ENCODE data around the gene OLFM1. TPM values are rescaled to one million over a fixed set of nuclear protein-coding genes. Genes with fewer than 3 reads are reported as not detected.

The OLFM1 gene
- polyA plus RNA-seq, 1 experiment, result 1.5 TPM

DNA sequence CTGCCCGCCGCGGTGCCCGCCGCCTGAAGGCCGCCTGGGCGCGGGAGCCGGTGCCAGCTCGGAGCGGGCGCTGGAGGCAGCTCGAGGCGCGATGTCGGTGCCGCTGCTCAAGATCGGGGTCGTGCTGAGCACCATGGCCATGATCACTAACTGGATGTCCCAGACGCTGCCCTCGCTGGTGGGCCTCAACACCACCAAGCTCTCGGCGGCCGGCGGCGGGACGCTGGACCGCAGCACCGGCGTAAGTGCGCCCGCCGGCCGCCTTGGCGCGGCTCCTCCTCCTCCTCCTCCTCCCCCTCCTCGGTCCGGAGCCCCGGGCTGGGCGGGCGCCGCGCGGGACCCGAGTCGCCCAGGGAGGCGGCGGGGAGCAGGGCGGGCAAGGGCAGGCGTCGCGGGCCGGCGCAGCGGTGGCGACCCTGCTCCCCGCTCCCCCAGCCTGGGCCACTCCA lies 455 bp downstream of the OLFM1 start:
- TF ChIP-seq, protein P1, sequence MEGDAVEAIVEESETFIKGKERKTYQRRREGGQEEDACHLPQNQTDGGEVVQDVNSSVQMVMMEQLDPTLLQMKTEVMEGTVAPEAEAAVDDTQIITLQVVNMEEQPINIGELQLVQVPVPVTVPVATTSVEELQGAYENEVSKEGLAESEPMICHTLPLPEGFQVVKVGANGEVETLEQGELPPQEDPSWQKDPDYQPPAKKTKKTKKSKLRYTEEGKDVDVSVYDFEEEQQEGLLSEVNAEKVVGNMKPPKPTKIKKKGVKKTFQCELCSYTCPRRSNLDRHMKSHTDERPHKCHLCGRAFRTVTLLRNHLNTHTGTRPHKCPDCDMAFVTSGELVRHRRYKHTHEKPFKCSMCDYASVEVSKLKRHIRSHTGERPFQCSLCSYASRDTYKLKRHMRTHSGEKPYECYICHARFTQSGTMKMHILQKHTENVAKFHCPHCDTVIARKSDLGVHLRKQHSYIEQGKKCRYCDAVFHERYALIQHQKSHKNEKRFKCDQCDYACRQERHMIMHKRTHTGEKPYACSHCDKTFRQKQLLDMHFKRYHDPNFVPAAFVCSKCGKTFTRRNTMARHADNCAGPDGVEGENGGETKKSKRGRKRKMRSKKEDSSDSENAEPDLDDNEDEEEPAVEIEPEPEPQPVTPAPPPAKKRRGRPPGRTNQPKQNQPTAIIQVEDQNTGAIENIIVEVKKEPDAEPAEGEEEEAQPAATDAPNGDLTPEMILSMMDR (IDR thresholded peaks at IDR 0.05; ENCODE audit: insufficient read depth, low read depth, low read length), result no peak
- H3K4me3 ChIP-seq (ENCODE audit: low read depth, low read length), result no peak overlapping the region; the same call in 1 of the 2 replicates
- DNase-seq (ENCODE audit: low read depth), result no peak
- CTCF ChIA-PET, result no interaction called here
- POLR2A ChIA-PET, result no interaction called here
- no peaks in the 10 kb centered on the region for H3K36me3 ChIP-seq (ENCODE audit: control insufficient read depth, insufficient read depth, low read length)
- H3K27me3 ChIP-seq (ENCODE audit: control insufficient read depth, insufficient read depth, low read length), result peaks cover 21% of the 10 kb centered on the region

DNA sequence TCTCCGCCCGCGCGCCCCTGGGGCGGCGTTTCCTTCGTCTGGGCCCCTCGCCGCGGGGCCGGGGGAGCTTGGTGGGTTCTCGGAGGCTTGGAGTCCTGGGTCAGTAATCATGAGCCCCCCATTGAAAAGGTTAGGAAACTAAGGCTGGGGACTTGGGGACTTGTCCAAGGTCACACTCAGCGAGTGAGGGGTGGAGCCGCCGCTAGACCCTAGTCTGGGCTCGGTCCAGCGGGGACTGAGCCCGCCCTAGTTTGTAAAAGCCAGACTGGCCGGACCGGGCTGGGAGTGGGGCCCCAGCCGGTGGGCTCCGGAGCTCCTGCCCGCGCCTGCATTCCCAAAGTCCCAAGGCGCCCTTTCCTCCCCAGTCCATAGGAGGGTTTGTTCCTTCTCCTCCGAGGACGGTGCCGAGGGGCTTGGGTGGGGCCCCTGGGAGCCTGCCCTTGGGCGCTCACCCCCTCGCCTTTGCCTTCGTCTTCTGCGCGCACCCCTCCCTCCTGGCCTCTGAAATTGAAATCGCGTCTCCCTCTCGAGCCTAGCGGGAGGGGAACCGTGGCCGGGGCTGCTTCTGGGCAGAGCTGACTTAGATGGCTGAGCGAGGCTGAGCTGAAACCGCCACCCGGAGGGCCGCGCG lies 995 bp downstream of the OLFM1 start:
- Histone ChIP-seq H3K4me3 (ENCODE audit: low read depth, low read length) (no peak overlapping the region), H3K36me3 (ENCODE audit: control insufficient read depth, insufficient read depth, low read length) (no peaks in the 10 kb centered on the region), H3K27me3 (ENCODE audit: control insufficient read depth, insufficient read depth, low read length) (peaks cover 21% of the 10 kb centered on the region)
- ChIA-PET CTCF (no interaction called here), POLR2A (no interaction called here)
- no peak for DNase-seq (ENCODE audit: low read depth)
- TF ChIP-seq, protein P1 (IDR thresholded peaks at IDR 0.05; ENCODE audit: insufficient read depth, low read depth, low read length), result no peak

DNA sequence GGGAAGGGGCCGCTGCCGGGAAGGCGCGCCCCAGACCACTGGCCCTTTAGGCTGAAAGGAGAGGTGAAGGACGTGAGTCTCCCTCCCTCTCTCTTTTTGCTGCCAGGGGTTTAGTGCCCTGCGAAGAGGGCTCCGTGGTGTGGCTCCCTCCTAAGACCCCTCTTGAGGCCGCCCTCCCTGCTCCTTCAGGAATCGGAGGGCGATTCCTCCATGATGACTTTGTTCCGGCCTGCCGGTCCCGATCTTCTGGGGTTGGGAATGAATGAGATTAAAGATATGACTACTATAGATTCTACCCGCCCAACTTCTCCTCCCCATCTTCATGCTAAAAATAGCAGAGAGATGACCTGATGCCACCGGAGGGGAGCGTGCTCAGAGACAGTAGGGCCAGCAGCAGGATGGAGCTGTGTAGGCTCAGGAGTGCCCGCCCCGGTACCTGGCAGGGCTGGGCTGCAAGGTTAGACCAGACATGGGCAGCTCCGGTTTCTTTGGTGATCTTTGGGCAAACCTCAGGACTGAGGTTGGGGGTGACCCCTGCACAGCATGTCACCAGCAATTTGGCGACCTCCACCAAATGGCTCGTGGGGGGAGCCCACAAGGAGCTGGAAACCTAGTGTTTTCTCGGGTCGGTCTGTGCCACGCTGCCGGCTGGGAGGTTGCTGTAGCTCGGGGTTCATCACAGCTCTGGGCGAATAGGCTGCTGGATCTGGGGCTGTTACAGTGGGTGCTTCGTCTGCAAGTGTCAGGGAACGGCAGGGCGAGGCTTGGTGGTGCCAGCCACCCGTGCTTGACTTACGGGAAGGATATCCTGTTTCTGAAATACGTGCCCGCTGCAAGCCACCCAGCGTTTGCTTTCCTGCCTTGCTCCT lies 1.7 kb downstream of the OLFM1 start:
- ChIA-PET POLR2A (no interaction called here), CTCF (no interaction called here)
- DNase-seq (ENCODE audit: low read depth), result no peak
- Histone ChIP-seq H3K4me3 (ENCODE audit: low read depth, low read length) (no peak overlapping the region), H3K36me3 (ENCODE audit: control insufficient read depth, insufficient read depth, low read length) (no peaks in the 10 kb centered on the region), H3K27me3 (ENCODE audit: control insufficient read depth, insufficient read depth, low read length) (peaks cover 21% of the 10 kb centered on the region)
- TF ChIP-seq, protein P1 (IDR thresholded peaks at IDR 0.05; ENCODE audit: insufficient read depth, low read depth, low read length), result no peak

DNA sequence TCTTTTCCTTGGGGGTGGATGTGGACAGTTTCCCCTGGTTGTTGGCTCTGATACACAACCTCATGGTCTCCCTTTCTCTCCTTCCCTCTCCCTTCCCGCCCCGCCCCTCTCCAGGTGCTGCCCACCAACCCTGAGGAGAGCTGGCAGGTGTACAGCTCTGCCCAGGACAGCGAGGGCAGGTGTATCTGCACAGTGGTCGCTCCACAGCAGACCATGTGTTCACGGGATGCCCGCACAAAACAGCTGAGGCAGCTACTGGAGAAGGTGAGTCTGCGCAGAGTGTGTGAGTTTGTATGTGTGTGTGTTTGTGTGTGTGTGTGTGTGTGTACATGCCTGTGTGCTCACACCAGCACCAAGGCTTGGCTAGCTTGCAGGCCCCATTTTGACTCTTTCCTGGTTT lies 2.6 kb downstream of the OLFM1 start:
- no peaks in the 10 kb centered on the region for H3K36me3 ChIP-seq (ENCODE audit: control insufficient read depth, insufficient read depth, low read length)
- no peak overlapping the region for H3K4me3 ChIP-seq (ENCODE audit: low read depth, low read length)
- ChIA-PET POLR2A (no interaction called here), CTCF (no interaction called here)
- TF ChIP-seq, protein P1 (IDR thresholded peaks at IDR 0.05; ENCODE audit: insufficient read depth, low read depth, low read length), result no peak
- no peak for DNase-seq (ENCODE audit: low read depth)
- H3K27me3 ChIP-seq (ENCODE audit: control insufficient read depth, insufficient read depth, low read length), result peaks cover 21% of the 10 kb centered on the region

DNA sequence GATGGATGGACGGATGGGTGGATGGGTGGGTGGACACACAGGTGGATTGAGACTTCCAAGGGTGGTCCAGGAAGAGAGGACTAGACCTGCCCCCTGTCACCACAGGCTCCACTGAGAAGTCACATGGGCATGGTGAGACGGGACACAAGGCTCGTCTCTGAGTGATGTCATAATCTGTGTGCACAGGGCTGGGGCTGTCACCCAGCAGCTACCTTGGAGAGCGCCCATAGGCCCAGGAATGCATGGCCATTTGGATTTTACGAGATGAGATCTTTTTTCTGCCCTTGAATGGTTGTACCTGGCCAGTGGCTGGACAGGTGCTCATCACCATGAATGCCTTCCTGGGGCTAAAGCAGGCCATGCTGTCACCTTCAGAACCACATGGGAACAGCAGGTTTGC lies 3.1 kb downstream of the OLFM1 start:
- POLR2A ChIA-PET, result no interaction called here
- Histone ChIP-seq H3K27me3 (ENCODE audit: control insufficient read depth, insufficient read depth, low read length) (peaks cover 21% of the 10 kb centered on the region), H3K4me3 (ENCODE audit: low read depth, low read length) (no peak overlapping the region), H3K36me3 (ENCODE audit: control insufficient read depth, insufficient read depth, low read length) (no peaks in the 10 kb centered on the region)
- CTCF ChIA-PET, result no interaction called here
- no peak for DNase-seq (ENCODE audit: low read depth)
- TF ChIP-seq, protein P1 (IDR thresholded peaks at IDR 0.05; ENCODE audit: insufficient read depth, low read depth, low read length), result no peak
